ENCODE results near the gene TSTD1. TPM values are rescaled to one million over a fixed set of nuclear protein-coding genes. Genes with fewer than 3 reads are reported as not detected.

TSTD1 gene
- total RNA-seq, result 11.0 TPM
- long read RNA-seq, partial matches to known transcripts, result 0 of 5 reads
- long read RNA-seq, other reads (novel, unspliced or antisense), result 2 of 5 reads

GRCh38 chr1:161038523-161039153 lies at the start of gene TSTD1:
TSTD1 (minus strand) TSS chr1:161038964; CDS start chr1:161038889, 75 bp downstream.
- no peak for DNase-seq (ENCODE audit: low spot score)

GRCh38 chr1:161086457-161086856 lies 47.7 kb upstream of the TSTD1 start:
- DNase-seq (ENCODE audit: low spot score), result no peak

DNA sequence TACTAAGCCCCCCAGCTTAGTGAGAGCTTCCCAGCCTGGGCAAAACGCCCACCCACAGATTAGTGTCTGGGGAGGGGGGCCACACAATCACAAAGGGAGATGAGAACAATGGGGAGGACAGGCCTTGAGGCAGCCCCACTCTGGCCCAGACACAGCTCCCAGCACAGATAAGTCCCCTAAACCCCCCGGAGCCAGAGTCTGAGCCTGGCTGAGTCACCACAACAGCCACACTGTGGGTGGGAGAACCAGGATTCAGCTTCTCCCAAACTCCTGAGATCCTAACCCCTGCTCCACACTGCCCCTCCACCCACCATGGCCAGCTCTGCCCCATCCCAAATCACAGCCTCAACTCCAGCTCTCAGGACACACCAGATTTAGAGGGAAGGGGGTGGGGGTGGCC lies 46.4 kb upstream of the TSTD1 start:
- no peak for DNase-seq (ENCODE audit: low spot score)

- no peak for DNase-seq (ENCODE audit: low spot score)
These were observed 45.8 kb upstream of the TSTD1 start for GRCh38 chr1:161084597-161084988.

DNA sequence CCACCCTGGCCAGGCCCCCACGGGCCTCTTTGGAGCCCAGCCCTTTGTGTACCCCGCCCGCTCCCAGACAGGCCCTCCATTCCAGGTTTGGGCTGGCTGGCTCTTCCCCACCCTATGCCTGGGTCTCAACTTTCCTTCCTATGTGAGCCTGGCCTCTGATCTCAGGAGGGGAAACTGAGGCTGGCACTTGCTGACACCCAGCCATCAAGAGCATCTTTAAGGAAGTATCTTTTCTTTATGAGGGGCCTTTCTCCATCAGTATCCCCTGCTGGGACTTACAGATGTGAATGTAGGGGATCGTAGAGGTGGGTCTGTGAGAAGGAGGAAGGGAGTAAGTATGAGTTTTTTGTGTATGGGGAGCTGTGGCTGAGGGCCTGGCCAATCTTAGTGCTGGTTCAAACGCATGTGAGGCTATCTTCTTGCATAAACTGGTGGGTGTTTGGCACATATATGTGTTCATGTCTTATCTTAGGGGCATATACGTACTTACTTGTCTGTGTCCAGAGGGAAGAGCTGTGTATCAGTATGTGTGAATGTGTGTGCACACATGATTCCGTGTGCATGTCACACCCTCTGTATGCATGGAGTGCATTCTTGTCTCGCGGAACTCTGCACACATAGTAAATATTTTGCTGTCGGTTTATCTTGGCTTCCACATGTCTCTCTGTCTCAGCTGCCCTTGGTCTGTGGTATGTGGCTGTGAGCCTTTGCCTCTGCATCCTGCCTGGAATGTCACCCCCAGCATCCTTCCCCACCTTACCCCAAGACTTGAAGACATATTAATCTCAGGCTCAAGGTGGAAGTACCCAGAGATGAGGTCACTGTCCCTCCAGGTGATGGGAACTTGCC lies 45.2 kb upstream of the TSTD1 start:
- no peak for DNase-seq (ENCODE audit: low spot score)

- no peak for DNase-seq (ENCODE audit: low spot score)
These were observed 44.4 kb upstream of the TSTD1 start for GRCh38 chr1:161082996-161083747.

DNA sequence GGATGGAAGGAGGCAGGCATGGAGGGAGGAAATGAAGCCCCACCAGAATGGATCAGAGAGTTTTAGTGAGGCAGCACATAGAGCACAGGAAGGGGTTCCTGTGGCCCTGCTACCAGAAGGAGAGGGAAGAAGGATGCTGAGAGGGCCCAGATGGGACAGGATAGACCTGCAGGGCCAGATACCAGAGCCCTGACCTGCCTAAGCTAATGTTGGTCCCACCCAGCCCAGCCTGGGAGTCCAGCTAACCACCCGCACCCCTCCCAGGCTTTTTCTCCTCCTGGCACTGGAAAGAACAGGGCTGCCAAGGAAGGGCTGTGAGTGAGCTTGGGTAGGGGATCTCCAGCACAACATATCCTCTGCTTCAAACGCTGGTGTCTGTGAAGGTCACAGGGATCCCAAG lies 43.7 kb upstream of the TSTD1 start:
- no peak for DNase-seq (ENCODE audit: low spot score)

- DNase-seq (ENCODE audit: low spot score), result no peak
These were observed 42.8 kb upstream of the TSTD1 start for GRCh38 chr1:161081519-161081918.

GRCh38 chr1:161080441-161081405 lies 42.0 kb upstream of the TSTD1 start:
- DNase-seq (ENCODE audit: low spot score), result no peak

DNA sequence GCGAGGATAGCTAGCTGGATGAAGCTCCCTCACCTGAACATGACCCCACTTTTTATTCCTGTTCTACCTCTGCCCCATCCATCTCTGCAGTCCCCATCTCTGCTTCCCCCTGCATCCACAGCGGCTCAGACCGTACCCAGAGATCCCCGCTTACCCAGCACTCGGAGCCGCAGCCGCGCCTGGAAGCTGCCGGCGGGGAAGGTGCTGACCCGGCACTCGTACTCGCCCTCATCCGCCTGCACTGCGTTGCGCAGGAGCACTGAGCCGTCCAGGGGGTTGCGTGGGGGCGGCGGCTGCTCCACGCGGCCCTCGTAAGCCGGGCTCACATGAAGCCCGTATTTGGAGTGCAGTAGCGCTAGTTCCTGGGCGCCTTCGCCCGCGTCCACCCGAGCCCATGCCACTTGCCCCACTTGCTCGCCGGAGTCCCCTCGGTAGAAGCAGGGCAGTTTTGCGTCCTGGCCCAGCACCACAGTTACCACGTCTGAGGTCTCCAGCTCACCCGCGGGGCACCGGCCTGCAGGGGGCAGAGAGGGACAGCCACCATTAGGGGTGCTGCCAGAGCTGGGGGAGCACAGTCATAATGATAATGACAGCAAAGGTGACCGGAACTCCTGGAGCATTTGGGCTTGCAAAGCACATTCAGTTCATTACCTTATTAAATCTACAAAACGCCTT lies 40.8 kb upstream of the TSTD1 start:
- DNase-seq (ENCODE audit: low spot score), result no peak

GRCh38 chr1:161077426-161077825 lies 38.7 kb upstream of the TSTD1 start:
- no peak for DNase-seq (ENCODE audit: low spot score)

DNA sequence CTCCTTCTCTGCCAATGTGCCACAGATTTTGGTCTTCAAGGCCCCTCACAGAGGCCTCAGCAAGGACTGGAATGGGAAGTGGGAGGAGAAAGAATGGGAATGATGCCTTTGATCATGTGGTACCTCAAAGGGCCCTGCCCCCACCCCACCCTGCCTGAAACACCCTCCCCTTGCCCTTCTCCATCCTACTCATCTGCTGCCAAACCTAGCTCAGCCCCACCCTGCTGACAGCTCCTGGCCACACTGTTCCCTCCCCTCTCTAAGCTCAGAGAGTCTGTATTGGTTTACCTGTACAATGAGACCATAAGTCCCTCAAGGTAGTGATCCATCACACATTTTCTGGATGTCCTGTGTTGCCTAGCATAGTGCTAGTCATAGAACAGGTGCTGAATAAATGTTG lies 37.6 kb upstream of the TSTD1 start:
- DNase-seq (ENCODE audit: low spot score), result no peak

- no peak for DNase-seq (ENCODE audit: low spot score)
These were observed 36.1 kb upstream of the TSTD1 start for GRCh38 chr1:161074676-161075368.

DNA sequence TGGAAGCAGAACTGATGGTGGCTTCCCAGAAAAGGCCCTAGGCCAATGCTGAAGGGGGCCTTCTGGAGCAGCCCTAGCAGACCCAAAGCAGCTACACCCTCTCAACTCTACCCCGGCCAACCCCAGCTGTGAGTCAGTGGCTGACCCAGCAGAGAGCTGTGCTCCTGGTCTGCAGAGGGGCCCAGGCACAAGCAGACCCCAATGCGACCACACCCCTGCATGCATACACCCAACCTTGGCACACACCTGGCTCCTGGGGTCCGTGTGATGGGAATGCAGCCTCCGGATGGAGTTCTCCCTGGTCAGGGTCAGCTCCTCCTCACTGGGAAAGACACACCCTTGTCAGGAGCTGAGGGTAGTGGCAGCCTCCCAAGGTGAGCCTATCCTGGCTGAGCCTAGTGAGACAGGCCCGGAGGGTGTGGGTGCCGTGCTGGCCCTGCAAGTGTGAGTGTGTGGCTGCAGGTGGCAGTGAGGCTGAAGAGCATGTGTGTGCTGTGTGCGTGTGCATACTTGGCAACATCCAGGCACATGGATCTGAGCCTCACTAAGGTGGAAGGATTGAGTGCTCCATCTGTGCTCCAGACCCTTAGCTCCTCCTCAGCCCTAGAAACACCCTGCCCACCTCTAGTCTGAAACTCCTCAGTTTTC lies 34.8 kb upstream of the TSTD1 start:
- DNase-seq (ENCODE audit: low spot score), result no peak

- no peak for DNase-seq (ENCODE audit: low spot score)
These were observed 34.1 kb upstream of the TSTD1 start for GRCh38 chr1:161072751-161073449.

DNA sequence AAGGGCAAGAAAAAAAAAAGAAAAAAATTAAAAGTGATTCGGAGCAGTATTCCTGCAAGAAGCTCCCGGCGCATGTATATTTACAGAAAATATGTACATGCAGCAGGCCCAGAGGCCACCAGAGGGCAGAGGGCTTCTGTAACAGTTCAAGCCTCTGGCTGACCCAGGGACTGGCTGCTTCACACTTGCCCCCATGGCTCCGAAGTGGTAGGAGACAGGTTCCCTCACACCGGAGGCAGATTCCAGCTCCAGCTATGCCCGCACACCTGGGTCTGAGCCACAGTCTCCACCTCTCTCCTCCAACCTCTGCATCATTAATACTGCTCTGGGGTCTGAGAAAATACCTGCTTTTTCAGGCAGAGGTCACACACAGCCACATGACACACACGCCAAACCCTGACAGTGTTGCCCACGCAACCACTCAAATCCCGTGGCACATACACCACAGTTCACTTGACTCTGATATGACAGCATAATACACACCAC lies 33.2 kb upstream of the TSTD1 start:
- DNase-seq (ENCODE audit: low spot score), result no peak

GRCh38 chr1:161070761-161071160 lies 32.0 kb upstream of the TSTD1 start:
- DNase-seq (ENCODE audit: low spot score), result no peak

GRCh38 chr1:161069731-161070270 lies 31.0 kb upstream of the TSTD1 start, which contains the start of gene ARHGAP30:
ARHGAP30 (minus strand) TSS chr1:161069891; CDS start chr1:161069624, 267 bp downstream.
- no peak for DNase-seq (ENCODE audit: low spot score)

All from mesenteric fat pad (tissue), 1 donor.